ENCODE measurements around the gene MRPS16. TPM values are rescaled to one million over a fixed set of nuclear protein-coding genes. Genes with fewer than 3 reads are reported as not detected.

The MRPS16 gene
- total and polyA plus RNA-seq, 2 of the 13 experiments (the other 11 are each of a cell fraction or from before 2014, with no cell fraction given): 70.1 to 135 TPM

- Histone ChIP-seq H3K4me3 (replicated peaks in 1 of 3; ENCODE audit: insufficient read depth in 1 of 3, low read depth in 2 of 3, low read length in 3 of 3) (no peak overlapping the region), H3K9me3 (ENCODE audit: low read length) (no peaks in the 10 kb centered on the region), H3K9ac (ENCODE audit: insufficient read depth, low read depth, low read length) (no peak overlapping the region), H3K36me3 (replicated peaks in 1 of 2; ENCODE audit: control insufficient read depth in 1 of 2, insufficient read depth in 2 of 2, low read length in 2 of 2) (peaks cover 1 to 11% of the 10 kb centered on the region in 2 experiments; a peak in 3 of 5 replicates), H3K4me2 (ENCODE audit: low read depth, low read length) (no peak overlapping the region), H3K27ac (ENCODE audit: extremely low read length, insufficient read depth, low read length) (no peak overlapping the region), H2AFZ (ENCODE audit: low read length) (no peak overlapping the region), H4K20me1 (ENCODE audit: insufficient read depth, low read length) (no peaks in the 10 kb centered on the region), H3K27me3 (ENCODE audit: control insufficient read depth in 1 of 2, insufficient read depth in 2 of 2, low read length in 2 of 2) (no peaks in the 10 kb centered on the region), H3K4me1 (ENCODE audit: insufficient read depth, low read length) (no peaks in the 10 kb centered on the region), H3K79me2 (ENCODE audit: insufficient read depth, low read length) (no peaks in the 10 kb centered on the region)
- DNase-seq (ENCODE audit: low spot score): no peak
- WGBS (ENCODE audit: low lambda C conversion rate): 98% methylated on average over 6 of the region's 6 CpGs
- intact Hi-C loops (cut with micrococcal nuclease; ENCODE audit: unreplicated experiment): no loop called here
- in situ Hi-C loops (cut with HindIII; ENCODE audit: extremely low pct_ligation_motif_present, low pct_unique_long_range_greater_than_20kb): no loop called here
- no TSS peak for BruUV-seq (replicated peaks)
- no peak for FAIRE-seq
- ChIA-PET CTCF (ENCODE audit: low intra/inter-chr PET ratio, low total read pairs) (no interaction called here), POLR2A (no interaction called here)
- ATAC-seq: no peak
- TF ChIP-seq FUBP1 (CRISPR knock-in tag; IDR thresholded peaks at IDR 0.05; ENCODE audit: borderline replicate concordance) (no peak), ZBTB25 (CRISPR knock-in tag; IDR thresholded peaks at IDR 0.05) (no peak), KLF13 (CRISPR knock-in tag; IDR thresholded peaks at IDR 0.05) (no peak), PATZ1 (CRISPR knock-in tag; IDR thresholded peaks at IDR 0.05) (no peak), ZUFSP (CRISPR knock-in tag; IDR thresholded peaks at IDR 0.05; ENCODE audit: borderline replicate concordance) (no peak), STAG1 (CRISPR knock-in tag; IDR thresholded peaks at IDR 0.05) (no peak), PAX8 (CRISPR knock-in tag; IDR thresholded peaks at IDR 0.05; ENCODE audit: borderline replicate concordance) (no peak), TCF12 (IDR thresholded peaks at IDR 0.05) (no peak), TCF12 (CRISPR knock-in tag; IDR thresholded peaks at IDR 0.05) (no peak), SATB2 (CRISPR knock-in tag; IDR thresholded peaks at IDR 0.05) (no peak), FOXC1 (CRISPR knock-in tag; IDR thresholded peaks at IDR 0.05; ENCODE audit: borderline replicate concordance) (no peak), NFYC (CRISPR knock-in tag; IDR thresholded peaks at IDR 0.05) (no peak), CBX5 (CRISPR knock-in tag; IDR thresholded peaks at IDR 0.05; ENCODE audit: borderline replicate concordance) (no peak), ZNF770 (CRISPR knock-in tag; IDR thresholded peaks at IDR 0.05) (no peak), GZF1 (CRISPR knock-in tag; IDR thresholded peaks at IDR 0.05) (no peak), SRF (IDR thresholded peaks at IDR 0.05; ENCODE audit: low read depth, low read length) (no peak), TCF7L2 (IDR thresholded peaks at IDR 0.05; ENCODE audit: low read depth, low read length) (no peak)
Observed at GRCh38 chr10:73229567-73229966, 22.9 kb downstream of the MRPS16 start.
